A549 (cell line): Measurements from ENCODE around the gene PLIN3. TPM values are rescaled to one million over a fixed set of nuclear protein-coding genes. Genes with fewer than 3 reads are reported as not detected.
A peak's percentile ranks its signal among the peaks of the same experiment; 100 is the strongest.

Experiments used
- ATAC-seq, 2 experiments: fragments of 200-7000 bp in 1 of 2; fragments of >200 bp in 1 of 2; cut with Nextera tagmentation in 1 of 2; cut with Tn5 transposase in 1 of 2; 3 replicates each; pipeline versions ENCODE4 v1.8.0 to v1.9.1; 2018 to 2020; ENCODE audit warnings: mild to moderate bottlenecking in 1 of 2, moderate library complexity in 1 of 2
- CTCF ChIA-PET: fragments of 300-600 bp; sonication (Branson Sonifier 250); formaldehyde crosslinking; extraction: SDS; loops from one replicate; lab custom pipeline; 2021; ENCODE audit warnings: antibody characterized with exemption, inconsistent platforms; lab: Yijun Ruan, JAX
- POLR2A ChIA-PET: fragments of 350-600 bp; formaldehyde crosslinking; extraction: SDS; loops from one replicate; lab custom pipeline; 2021; ENCODE audit warnings: antibody characterized with exemption, inconsistent platforms; lab: Yijun Ruan, JAX
- DNase-seq, 2 experiments: peaks; one replicate each; pipeline versions ENCODE4 v3.0.0 to v3.0.0-alpha.2; 2011 to 2016; ENCODE audit warnings: low read depth in 1 of 2, low spot score in 1 of 2
- FAIRE-seq: peaks from 2 replicates; lab custom pipeline; 2011; peaks lifted over from hg19 to GRCh38; lab: Jason Lieb, UNC
- H3K27ac ChIP-seq, 2 experiments: fragments of >200 bp; sonication (Bioruptor Twin); formaldehyde crosslinking; 3 replicates each; pipeline ENCODE4 v1.5.1; 2016 to 2017
- H3K4me1 ChIP-seq: fragments of >200 bp; sonication (Bioruptor Twin); formaldehyde crosslinking; 3 replicates; pipeline ENCODE4 v1.6.1; 2016
- H3K4me2 ChIP-seq: fragments of >200 bp; sonication (Bioruptor Twin); formaldehyde crosslinking; 3 replicates; pipeline ENCODE4 v1.6.1; 2016
- H3K4me3 ChIP-seq: fragments of >200 bp; sonication (Bioruptor Twin); formaldehyde crosslinking; 3 replicates; pipeline ENCODE4 v1.5.1; 2016
- H3K9me3 ChIP-seq: fragments of >200 bp; sonication (Bioruptor Twin); formaldehyde crosslinking; 3 replicates; pipeline ENCODE4 v1.6.1; 2016
- BHLHE40 ChIP-seq: IDR thresholded peaks from 2 replicates; pipeline ENCODE4 v1.6.1; 2012; ENCODE audit warnings: low read depth, low read length, inconsistent platforms
- CEBPB ChIP-seq, 2 experiments: fragments of >200 bp in 1 of 2; sonication (Bioruptor Twin) in 1 of 2; formaldehyde crosslinking in 1 of 2; IDR thresholded peaks; 2 replicates each; pipeline ENCODE4 v1.6.1; 2012 to 2016
- EHMT2 ChIP-seq: fragments of 200-600 bp; sonication (generic); IDR thresholded peaks from 2 replicates; pipeline ENCODE4 v1.6.1; 2016; ENCODE audit warnings: antibody characterized with exemption, low read depth, mild to moderate bottlenecking, moderate library complexity
- ESRRA ChIP-seq: fragments of 150-350 bp; IDR thresholded peaks from 2 replicates; pipeline ENCODE4 v1.6.1; 2014; ENCODE audit warnings: mild to moderate bottlenecking, low read length, borderline replicate concordance
- FOXS1 ChIP-seq: fragments of 250-450 bp; sonication (Bioruptor Pico); IDR thresholded peaks from 2 replicates; pipeline ENCODE4 v1.5.0; 2020; ENCODE audit warnings: mild to moderate bottlenecking, moderate library complexity
- HDAC2 ChIP-seq: fragments of 200-600 bp; sonication (generic); IDR thresholded peaks from 2 replicates; pipeline ENCODE4 v1.6.1; 2016
- HEYL ChIP-seq: fragments of 250-450 bp; sonication (Bioruptor Pico); IDR thresholded peaks from 2 replicates; pipeline ENCODE4 v1.8.0; 2021; ENCODE audit warnings: mild to moderate bottlenecking, moderate library complexity
- HOXA7 ChIP-seq: fragments of 250-450 bp; sonication (Bioruptor Pico); IDR thresholded peaks from 2 replicates; pipeline ENCODE4 v1.5.0; 2020; ENCODE audit warnings: mild to moderate bottlenecking, moderate library complexity
- JUN ChIP-seq, 2 experiments: fragments of >200 bp; sonication (Bioruptor Twin); formaldehyde crosslinking; IDR thresholded peaks; 2 replicates in 1 of 2; 3 replicates in 1 of 2; pipeline ENCODE4 v1.6.1; 2016 to 2017
- JUNB ChIP-seq: fragments of >200 bp; sonication (Bioruptor Twin); formaldehyde crosslinking; IDR thresholded peaks from 2 replicates; pipeline ENCODE4 v1.6.1; 2016
- KDM1A ChIP-seq: fragments of 200-600 bp; sonication (generic); IDR thresholded peaks from 2 replicates; pipeline ENCODE4 v1.6.1; 2016; ENCODE audit warnings: low read depth, mild to moderate bottlenecking
- MAZ ChIP-seq: fragments of 150-350 bp; IDR thresholded peaks from 2 replicates; pipeline ENCODE4 v1.6.1; 2014; ENCODE audit warnings: antibody characterized with exemption, low read depth, low read length, borderline replicate concordance
- MYC ChIP-seq: IDR thresholded peaks from 2 replicates; pipeline ENCODE4 v1.6.1; 2012; ENCODE audit warnings: mild to moderate bottlenecking, inconsistent platforms, low read length, improper control_type of control experiment, borderline replicate concordance
- NFE2L2 ChIP-seq: fragments of 150-350 bp; conservative IDR thresholded peaks from 2 replicates; pipeline ENCODE4 v1.6.1; 2014; ENCODE audit warnings: low read length
- PHF8 ChIP-seq: fragments of 200-600 bp; sonication (generic); IDR thresholded peaks from 2 replicates; pipeline ENCODE4 v1.6.1; 2016; ENCODE audit warnings: low read depth, mild to moderate bottlenecking, antibody characterized with exemption, moderate library complexity, borderline replicate concordance
- POLR2A ChIP-seq: IDR thresholded peaks from 2 replicates; pipeline ENCODE4 v1.6.1; 2012; ENCODE audit warnings: mild to moderate bottlenecking, low read length
- POLR2AphosphoS2 ChIP-seq: conservative IDR thresholded peaks from 2 replicates; pipeline ENCODE4 v1.6.1; 2012; ENCODE audit warnings: low read length, improper control_type of control experiment, inconsistent platforms
- RARB ChIP-seq: fragments of 250-450 bp; sonication (Bioruptor Pico); IDR thresholded peaks from 2 replicates; pipeline ENCODE4 v1.8.0; 2021; ENCODE audit warnings: mild to moderate bottlenecking, moderate library complexity
- SMC3 ChIP-seq: fragments of >200 bp; sonication (Bioruptor Twin); formaldehyde crosslinking; IDR thresholded peaks from 3 replicates; pipeline ENCODE4 v1.6.1; 2018; ENCODE audit warnings: inconsistent platforms
- SREBF2 ChIP-seq: fragments of 450-650 bp; IDR thresholded peaks from 2 replicates; pipeline ENCODE4 v1.6.1; 2014; ENCODE audit warnings: mild to moderate bottlenecking, moderate library complexity
- TP53 ChIP-seq: fragments of 250-450 bp; sonication (Bioruptor Pico); IDR thresholded peaks from 2 replicates; pipeline ENCODE4 v1.5.0; 2021; ENCODE audit warnings: mild to moderate bottlenecking, moderate library complexity
- ZSCAN20 ChIP-seq: fragments of 250-450 bp; sonication (Bioruptor Pico); IDR thresholded peaks from 2 replicates; pipeline ENCODE4 v1.8.0; 2022; ENCODE audit warnings: mild to moderate bottlenecking, moderate library complexity
- WGBS: methylation state at CpG from one replicate; pipeline ENCODE4 v1.1.6; 2017; ENCODE audit errors: missing lambda C conversion rate; 5-methylcytosine and 5-hydroxymethylcytosine counted together
- polyA plus RNA-seq, 4 experiments: library from polyadenylated mRNA; depleted of rRNA in 3 of 4; stranded (reverse); fragments of >200 nt; fragmentation: RNase III in 1 of 4; extraction: RNeasy Plus Mini Kit Qiagen cat#74134 plus additional on column Dnase treatment in 1 of 4; gene quantifications; 2 replicates in 3 of 4; 3 replicates in 1 of 4; pipeline ENCODE4 v1.2.3, GENCODE V29; 2011 to 2017
- TF ChIP-seq, protein P1 (sequence below): IDR thresholded peaks from 2 replicates; pipeline ENCODE4 v1.6.1; 2012
- TF ChIP-seq, protein P2 (sequence below): fragments of >200 bp; sonication (Bioruptor Twin); formaldehyde crosslinking; IDR thresholded peaks from 3 replicates; pipeline ENCODE4 v1.5.1; 2016
- TF ChIP-seq, protein P3 (sequence below): fragments of 250-450 bp; sonication (Bioruptor Pico); IDR thresholded peaks from 2 replicates; pipeline ENCODE4 v1.5.0; 2021; ENCODE audit warnings: mild to moderate bottlenecking, moderate library complexity, borderline replicate concordance
- TF ChIP-seq, protein P4 (sequence below): IDR thresholded peaks from 2 replicates; pipeline ENCODE4 v1.6.1; 2012; ENCODE audit warnings: low read depth, borderline replicate concordance

PLIN3 gene
- polyA plus RNA-seq, 2 of the 4 experiments (the other 2 are of a cell fraction) = 30.1 to 84.3 TPM

DNA sequence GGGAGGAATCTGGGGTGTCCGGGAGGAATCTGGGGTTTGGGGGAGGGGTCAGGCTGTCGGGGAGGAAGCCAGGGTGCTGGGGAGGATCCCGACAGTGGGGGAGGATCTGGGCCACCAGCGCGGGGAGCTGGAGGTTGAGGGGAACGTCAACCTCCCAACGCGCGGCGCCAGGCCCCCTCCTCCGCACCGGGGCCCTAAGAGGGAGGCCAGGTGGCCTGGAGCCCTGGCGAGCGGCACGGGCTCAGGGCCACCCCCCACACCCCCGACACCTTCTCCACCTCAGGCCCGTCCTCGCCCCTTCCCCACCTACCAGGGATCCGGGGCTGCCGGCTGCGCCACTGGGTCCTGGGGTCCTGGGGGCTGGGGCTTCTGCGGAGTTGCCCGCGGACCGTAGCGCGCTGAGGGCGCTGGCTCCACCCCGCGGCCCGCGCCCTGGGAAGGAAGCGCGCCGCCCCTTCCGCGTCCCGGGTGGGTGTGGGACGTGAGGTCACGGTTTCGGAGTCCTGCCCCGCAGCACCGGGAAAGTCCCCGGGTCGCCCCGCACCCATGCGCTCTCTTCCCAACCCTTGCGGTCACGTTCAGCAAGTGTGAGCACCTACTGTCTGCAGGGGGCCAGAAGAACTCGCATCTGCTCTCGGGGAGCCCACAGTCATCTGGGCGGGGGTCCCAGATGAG lies 36.0 kb downstream of the PLIN3 start, which contains the start of gene TICAM1:
Gene TICAM1, minus strand, starts transcription at position 409 of the 675 bp plus-strand sequence. CDS start 13,335 bp downstream, outside the sequence.
- FAIRE-seq (no peak), ATAC-seq (peak; percentile 87 to 90), DNase-seq (peak; percentile 48 to 58)
- Histone ChIP-seq H3K27ac (peak within 1 kb of the TSS; percentile 89 to 95), H3K4me3 (peak within 1 kb of the TSS; percentile 81), H3K9me3 (no peaks in the 10 kb centered on the region), H3K4me1 (peaks cover 19% of the 10 kb centered on the region), H3K4me2 (peak within 1 kb of the TSS; percentile 88)
- POLR2A ChIA-PET = interaction anchor here (1.3 kb wide), 1 partner anchor 19 kb away, joined by 12 read pairs; no protein-coding TSS in a partner anchor
- 1% methylated on average over 14 of the region's 52 CpGs for WGBS
- CTCF ChIA-PET = interaction anchor here (1.0 to 2.8 kb wide), 6 partner anchors 9 to 80 kb away, joined by 3 to 15 read pairs (median 5); no protein-coding TSS in a partner anchor
- TF ChIP-seq, protein P1, sequence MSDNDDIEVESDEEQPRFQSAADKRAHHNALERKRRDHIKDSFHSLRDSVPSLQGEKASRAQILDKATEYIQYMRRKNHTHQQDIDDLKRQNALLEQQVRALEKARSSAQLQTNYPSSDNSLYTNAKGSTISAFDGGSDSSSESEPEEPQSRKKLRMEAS = peak; percentile 39; the same call in 1 of the 2 replicates
- TF ChIP-seq PHF8 (peak; percentile 46; the same call in 1 of the 2 replicates), EHMT2 (no peak), POLR2A (peak; percentile 67), POLR2AphosphoS2 (no peak), JUN (IDR thresholded peaks at IDR 0.05) (peak in 1 of 2 experiments; percentile 19; a peak in 1 of 5 replicates), BHLHE40 (peak; percentile 55; the same call in 1 of the 2 replicates), TP53 (CRISPR knock-in tag) (no peak)
- TF ChIP-seq, protein P2, sequence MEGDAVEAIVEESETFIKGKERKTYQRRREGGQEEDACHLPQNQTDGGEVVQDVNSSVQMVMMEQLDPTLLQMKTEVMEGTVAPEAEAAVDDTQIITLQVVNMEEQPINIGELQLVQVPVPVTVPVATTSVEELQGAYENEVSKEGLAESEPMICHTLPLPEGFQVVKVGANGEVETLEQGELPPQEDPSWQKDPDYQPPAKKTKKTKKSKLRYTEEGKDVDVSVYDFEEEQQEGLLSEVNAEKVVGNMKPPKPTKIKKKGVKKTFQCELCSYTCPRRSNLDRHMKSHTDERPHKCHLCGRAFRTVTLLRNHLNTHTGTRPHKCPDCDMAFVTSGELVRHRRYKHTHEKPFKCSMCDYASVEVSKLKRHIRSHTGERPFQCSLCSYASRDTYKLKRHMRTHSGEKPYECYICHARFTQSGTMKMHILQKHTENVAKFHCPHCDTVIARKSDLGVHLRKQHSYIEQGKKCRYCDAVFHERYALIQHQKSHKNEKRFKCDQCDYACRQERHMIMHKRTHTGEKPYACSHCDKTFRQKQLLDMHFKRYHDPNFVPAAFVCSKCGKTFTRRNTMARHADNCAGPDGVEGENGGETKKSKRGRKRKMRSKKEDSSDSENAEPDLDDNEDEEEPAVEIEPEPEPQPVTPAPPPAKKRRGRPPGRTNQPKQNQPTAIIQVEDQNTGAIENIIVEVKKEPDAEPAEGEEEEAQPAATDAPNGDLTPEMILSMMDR = no peak

DNA sequence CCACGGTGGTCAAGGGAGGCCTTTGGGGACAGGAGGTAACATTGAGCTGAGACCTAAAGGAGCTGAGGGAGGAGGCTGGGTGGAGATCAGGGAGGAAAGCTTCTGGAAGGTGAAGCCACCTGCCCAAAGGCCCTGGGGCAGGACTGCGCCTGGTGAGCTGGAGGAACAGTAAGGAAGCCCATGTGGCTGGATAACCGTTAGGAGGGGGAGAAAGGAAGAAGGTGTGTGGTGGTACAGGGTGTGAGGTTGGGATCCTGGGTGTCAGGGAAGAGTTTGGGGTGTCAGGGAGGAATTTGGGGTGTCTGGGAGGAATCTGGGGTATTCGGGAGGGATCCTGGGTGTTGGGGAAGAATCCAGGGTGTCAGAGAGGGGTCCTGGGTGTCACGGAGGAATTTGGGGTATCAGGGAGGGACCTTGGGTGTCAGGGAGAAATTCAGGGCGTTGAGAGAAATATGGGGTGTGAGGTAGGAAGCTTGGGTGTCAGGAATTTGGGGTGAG lies 36.6 kb downstream of the PLIN3 start:
- peaks cover 19% of the 10 kb centered on the region for H3K4me1 ChIP-seq
- WGBS = 25% methylated on average over 6 of the region's 6 CpGs
- TF ChIP-seq HDAC2 = no peak
- no peak for TF ChIP-seq BHLHE40
- no peak for TF ChIP-seq SREBF2
- TF ChIP-seq CEBPB (IDR thresholded peaks at IDR 0.05) = no peak
- no peak for TF ChIP-seq MYC
- no peak for TF ChIP-seq NFE2L2
- no peak for TF ChIP-seq HEYL
- no peak for TF ChIP-seq FOXS1 (CRISPR knock-in tag)
- TF ChIP-seq ZSCAN20 = no peak
- TF ChIP-seq, protein P1 = no peak
- TF ChIP-seq, all 56 proteins: peak for 0
- no peaks in the 10 kb centered on the region for H3K9me3 ChIP-seq
- peak overlapping the region; percentile 88 for H3K4me2 ChIP-seq
- ATAC-seq (peak; percentile 30 to 58; a peak in 1 of 6 replicates), DNase-seq (no peak), FAIRE-seq (no peak)
- POLR2A ChIA-PET = interaction anchor here (1.3 kb wide), 1 partner anchor 18 kb away, joined by 12 read pairs; no protein-coding TSS in a partner anchor
- H3K4me3 ChIP-seq = peak overlapping the region; percentile 81
- CTCF ChIA-PET = interaction anchor here (1.1 to 2.8 kb wide), 5 partner anchors 9 to 80 kb away, joined by 3 to 15 read pairs (median 6); no protein-coding TSS in a partner anchor
- H3K27ac ChIP-seq = peak overlapping the region; percentile 89 to 95

DNA sequence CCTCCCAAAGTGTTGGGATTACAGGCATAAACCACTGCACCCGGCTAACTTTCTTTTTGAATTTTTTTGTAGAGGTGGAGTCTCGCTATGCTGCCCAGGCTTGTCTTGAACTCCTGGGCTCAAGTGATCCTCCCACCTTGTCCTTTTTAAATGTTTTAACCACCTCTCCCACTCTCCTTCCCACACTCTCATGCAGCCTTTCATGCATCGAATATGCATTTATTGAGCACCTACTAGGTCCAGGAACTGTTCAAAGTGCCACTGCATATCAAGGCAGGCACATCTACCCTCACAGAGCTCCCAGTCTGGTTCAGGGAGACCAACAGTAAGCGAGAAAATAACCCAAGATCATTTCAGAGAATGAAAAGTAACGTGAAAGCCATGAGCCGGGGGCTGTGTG lies 37.1 kb downstream of the PLIN3 start:
- POLR2A ChIA-PET = no interaction called here
- H3K4me2 ChIP-seq = peak overlapping the region; percentile 88
- CTCF ChIA-PET = interaction anchor here (1.5 to 2.8 kb wide), 4 partner anchors 10 to 34 kb away, joined by 4 to 15 read pairs (median 6); no protein-coding TSS in a partner anchor
- no peaks in the 10 kb centered on the region for H3K9me3 ChIP-seq
- peaks cover 19% of the 10 kb centered on the region for H3K4me1 ChIP-seq
- 93% methylated on average over 6 of the region's 6 CpGs for WGBS
- H3K27ac ChIP-seq = peak overlapping the region; percentile 89 to 95; a peak in 5 of 6 replicates
- TF ChIP-seq MAZ (no peak), CEBPB (IDR thresholded peaks at IDR 0.05) (no peak), SMC3 (no peak), JUNB (no peak), FOXS1 (CRISPR knock-in tag) (no peak), EHMT2 (no peak), RARB (CRISPR knock-in tag) (no peak), HDAC2 (no peak), ESRRA (no peak), ZSCAN20 (no peak), POLR2AphosphoS2 (no peak), KDM1A (no peak), HOXA7 (no peak)
- TF ChIP-seq, protein P3, sequence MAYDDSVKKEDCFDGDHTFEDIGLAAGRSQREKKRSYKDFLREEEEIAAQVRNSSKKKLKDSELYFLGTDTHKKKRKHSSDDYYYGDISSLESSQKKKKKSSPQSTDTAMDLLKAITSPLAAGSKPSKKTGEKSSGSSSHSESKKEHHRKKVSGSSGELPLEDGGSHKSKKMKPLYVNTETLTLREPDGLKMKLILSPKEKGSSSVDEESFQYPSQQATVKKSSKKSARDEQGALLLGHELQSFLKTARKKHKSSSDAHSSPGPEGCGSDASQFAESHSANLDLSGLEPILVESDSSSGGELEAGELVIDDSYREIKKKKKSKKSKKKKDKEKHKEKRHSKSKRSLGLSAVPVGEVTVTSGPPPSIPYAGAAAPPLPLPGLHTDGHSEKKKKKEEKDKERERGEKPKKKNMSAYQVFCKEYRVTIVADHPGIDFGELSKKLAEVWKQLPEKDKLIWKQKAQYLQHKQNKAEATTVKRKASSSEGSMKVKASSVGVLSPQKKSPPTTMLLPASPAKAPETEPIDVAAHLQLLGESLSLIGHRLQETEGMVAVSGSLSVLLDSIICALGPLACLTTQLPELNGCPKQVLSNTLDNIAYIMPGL = no peak
- TF ChIP-seq, protein P4, sequence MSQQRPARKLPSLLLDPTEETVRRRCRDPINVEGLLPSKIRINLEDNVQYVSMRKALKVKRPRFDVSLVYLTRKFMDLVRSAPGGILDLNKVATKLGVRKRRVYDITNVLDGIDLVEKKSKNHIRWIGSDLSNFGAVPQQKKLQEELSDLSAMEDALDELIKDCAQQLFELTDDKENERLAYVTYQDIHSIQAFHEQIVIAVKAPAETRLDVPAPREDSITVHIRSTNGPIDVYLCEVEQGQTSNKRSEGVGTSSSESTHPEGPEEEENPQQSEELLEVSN = no peak
- FAIRE-seq = no peak
- no peak for ATAC-seq
- no peak for DNase-seq
- H3K4me3 ChIP-seq = peak overlapping the region; percentile 81
